Measurements from ENCODE around the gene MRGPRX4.
"Not testable (repeated sequence)": the region's sequence is repeated elsewhere in the genome, so short reads cannot be mapped to it uniquely, and the experiment has no call there.

The MRGPRX4 gene

DNA sequence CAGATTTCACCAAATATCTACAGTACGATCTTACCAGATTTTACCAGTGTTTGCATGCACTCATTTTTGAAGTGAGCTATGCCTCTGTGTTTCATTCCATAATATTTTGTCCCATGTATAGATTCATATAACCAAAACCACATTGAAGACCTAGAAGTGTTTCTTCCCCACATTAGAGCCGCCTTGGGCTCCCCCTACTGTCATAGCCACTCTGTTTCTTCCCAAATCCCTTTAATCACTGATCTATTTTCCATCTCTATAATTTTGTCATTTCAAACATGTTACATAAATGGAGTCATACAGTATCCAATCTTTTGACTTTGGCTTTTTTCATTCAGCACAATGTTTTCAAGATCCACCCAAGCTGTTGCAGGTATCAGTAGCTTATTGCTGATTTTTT, 27.6 kb upstream of the MRGPRX4 start:
- no peak for TF ChIP-seq CTCF (IDR thresholded peaks at IDR 0.05; ENCODE audit: low read depth, low read length, missing control alignments)
- H3K4me3 ChIP-seq (ENCODE audit: low read depth, low read length): no peak overlapping the region
- DNase-seq (ENCODE audit: low read depth): no peak

- DNase-seq (ENCODE audit: low read depth): no peak
- H3K4me3 ChIP-seq (ENCODE audit: low read depth, low read length): no peak overlapping the region
- no peak for TF ChIP-seq CTCF (IDR thresholded peaks at IDR 0.05; ENCODE audit: low read depth, low read length, missing control alignments)
Observed at GRCh38 chr11:18145837-18146236, 26.8 kb upstream of the MRGPRX4 start.

DNA sequence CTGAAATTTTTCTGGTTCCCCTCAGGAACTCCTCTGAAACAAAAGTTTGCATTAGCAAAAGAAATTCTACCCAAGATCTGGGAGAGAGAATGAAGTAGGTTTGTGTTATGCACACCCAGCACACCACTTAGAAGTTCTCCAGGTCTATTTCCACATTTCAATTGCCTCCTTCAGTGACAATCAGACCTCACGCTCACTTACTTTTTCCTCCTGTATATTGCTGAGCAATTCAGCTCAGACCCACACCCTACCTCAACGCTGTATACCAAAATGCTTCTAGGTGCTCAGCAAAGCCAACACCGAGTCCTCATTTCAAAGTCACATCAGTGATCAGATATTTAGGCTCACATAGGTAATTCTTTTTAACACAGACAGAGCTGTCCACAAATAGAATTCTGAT, 21.1 kb upstream of the MRGPRX4 start:
- H3K4me3 ChIP-seq (ENCODE audit: low read depth, low read length): no peak overlapping the region
- no peak for TF ChIP-seq CTCF (IDR thresholded peaks at IDR 0.05; ENCODE audit: low read depth, low read length, missing control alignments)
- no peak for DNase-seq (ENCODE audit: low read depth)

DNA sequence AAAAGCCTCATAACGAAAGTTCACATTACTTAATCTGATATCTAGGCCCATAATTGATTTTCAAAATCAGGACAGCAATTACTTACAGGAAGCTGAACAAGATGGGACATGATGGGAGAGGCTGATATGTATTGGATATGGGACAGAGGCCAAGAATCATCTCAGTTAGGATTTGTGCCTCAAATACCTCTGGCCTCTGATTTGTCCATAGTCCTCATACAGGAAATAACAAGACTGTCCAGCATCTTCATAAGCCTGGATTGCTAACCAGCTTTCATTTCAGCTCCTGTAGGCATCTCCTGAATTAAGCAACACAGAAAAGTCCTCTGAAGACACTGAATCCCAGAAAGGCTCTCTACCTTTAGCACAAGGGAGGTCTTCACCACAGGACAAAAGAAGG, 4.3 kb upstream of the MRGPRX4 start:
- no peak for TF ChIP-seq CTCF (IDR thresholded peaks at IDR 0.05; ENCODE audit: low read depth, low read length, missing control alignments)
- no peak overlapping the region for H3K4me3 ChIP-seq (ENCODE audit: low read depth, low read length)
- no peak for DNase-seq (ENCODE audit: low read depth)

- no peak overlapping the region for H3K4me3 ChIP-seq (ENCODE audit: low read depth, low read length)
- DNase-seq (ENCODE audit: low read depth): no peak
- TF ChIP-seq CTCF (IDR thresholded peaks at IDR 0.05; ENCODE audit: low read depth, low read length, missing control alignments): peak; percentile 79
Observed at GRCh38 chr11:18171377-18172000, 1.1 kb upstream of the MRGPRX4 start.

DNA sequence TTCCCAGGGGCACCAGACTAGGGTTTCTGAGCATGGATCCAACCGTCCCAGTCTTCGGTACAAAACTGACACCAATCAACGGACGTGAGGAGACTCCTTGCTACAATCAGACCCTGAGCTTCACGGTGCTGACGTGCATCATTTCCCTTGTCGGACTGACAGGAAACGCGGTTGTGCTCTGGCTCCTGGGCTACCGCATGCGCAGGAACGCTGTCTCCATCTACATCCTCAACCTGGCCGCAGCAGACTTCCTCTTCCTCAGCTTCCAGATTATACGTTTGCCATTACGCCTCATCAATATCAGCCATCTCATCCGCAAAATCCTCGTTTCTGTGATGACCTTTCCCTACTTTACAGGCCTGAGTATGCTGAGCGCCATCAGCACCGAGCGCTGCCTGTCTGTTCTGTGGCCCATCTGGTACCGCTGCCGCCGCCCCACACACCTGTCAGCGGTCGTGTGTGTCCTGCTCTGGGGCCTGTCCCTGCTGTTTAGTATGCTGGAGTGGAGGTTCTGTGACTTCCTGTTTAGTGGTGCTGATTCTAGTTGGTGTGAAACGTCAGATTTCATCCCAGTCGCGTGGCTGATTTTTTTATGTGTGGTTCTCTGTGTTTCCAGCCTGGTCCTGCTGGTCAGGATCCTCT, 709 bp downstream of the MRGPRX4 start:
- no peak overlapping the region for H3K4me3 ChIP-seq (ENCODE audit: low read depth, low read length)
- DNase-seq (ENCODE audit: low read depth): no peak
- no peak for TF ChIP-seq CTCF (IDR thresholded peaks at IDR 0.05; ENCODE audit: low read depth, low read length, missing control alignments)

DNA sequence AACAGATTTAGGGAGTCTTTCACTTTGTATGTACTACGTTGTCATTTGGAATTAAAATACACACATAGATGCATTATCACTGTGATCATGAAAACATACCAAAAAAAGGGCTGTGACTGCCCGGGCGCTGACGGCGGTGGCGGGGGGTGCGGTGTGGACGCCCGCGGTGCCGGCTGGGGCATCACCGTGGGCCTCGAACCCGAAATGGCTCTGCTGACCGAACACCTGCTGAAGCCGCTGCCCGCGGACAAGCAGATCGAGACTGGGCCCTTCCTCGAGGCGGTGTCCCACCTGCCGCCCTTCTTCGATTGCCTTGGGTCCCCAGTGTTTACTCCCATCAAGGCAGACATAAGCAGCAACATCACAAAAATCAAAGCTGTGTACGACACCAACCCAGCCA, 16.2 kb downstream of the MRGPRX4 start:
- no peak for DNase-seq (ENCODE audit: low read depth)
- H3K4me3 ChIP-seq (ENCODE audit: low read depth, low read length): no peak overlapping the region
- no peak for TF ChIP-seq CTCF (IDR thresholded peaks at IDR 0.05; ENCODE audit: low read depth, low read length, missing control alignments)

DNA sequence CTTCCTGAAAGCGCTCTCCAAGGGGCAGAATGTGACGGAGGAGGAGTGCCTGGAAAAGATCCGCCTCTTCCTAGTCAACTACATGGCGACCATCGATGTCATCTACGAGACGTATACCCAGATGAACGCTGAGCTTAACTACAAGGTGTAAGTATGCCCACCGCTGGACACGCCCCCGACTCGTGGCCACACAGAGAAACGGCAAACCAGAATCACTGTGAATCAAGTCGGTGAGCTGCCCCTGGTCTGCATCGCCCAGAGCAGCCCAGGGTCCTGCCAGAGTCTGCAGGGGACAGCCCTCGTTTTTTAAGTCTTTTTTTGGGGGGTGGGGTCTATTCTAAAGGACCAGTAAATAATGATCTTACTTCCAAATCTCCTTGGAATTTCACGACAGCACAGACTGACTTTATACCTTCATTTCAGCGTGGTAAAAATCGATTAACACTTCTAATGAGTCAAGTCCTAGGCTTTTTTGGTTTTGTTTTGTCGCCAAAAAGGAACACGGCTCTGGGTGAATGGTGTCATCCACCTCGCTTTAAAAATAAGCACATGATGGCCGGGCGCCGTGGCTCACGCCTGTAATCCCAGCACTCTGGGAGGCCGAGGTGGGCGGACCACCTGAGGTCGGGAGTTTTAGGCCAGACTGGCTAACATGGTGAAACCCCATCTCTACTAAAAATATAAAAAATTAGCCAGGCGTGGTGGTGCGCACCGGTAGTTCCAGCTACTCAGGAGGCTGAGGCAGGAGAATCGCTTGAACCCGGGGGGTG, 17.0 kb downstream of the MRGPRX4 start:
- H3K4me3 ChIP-seq (ENCODE audit: low read depth, low read length); DNase-seq (ENCODE audit: low read depth): not testable (repeated sequence)
